Measurements from ENCODE around the gene USP3. TPM values are rescaled to one million over a fixed set of nuclear protein-coding genes. Genes with fewer than 3 reads are reported as not detected.
A peak's percentile ranks its signal among the peaks of the same experiment; 100 is the strongest.

USP3 gene
- total and polyA plus RNA-seq, 9 of the 15 experiments (the other 6 are each of a cell fraction or from before 2014, with no cell fraction given), result 17.3 to 54.3 (median 34.8) TPM

DNA sequence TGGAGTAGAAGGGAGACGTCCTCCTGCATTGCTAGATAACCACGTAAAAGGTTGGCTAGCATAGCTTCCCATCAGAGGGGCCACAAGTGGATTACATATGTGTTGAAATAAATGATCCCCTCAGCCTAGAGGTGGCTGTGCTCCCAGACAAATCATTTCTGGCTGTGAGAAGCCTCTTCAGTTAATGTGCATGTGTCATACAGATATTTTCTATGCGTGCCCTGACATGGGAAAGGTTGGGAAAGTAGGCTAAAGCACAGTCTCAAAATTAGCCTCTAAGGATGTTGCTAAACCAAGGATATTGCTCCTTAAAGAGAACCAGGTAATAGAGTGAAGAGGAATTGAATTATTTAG, 17.8 kb downstream of the USP3 start:
- in situ Hi-C loops (cut with MboI) (no loop called here), intact Hi-C loops (cut with micrococcal nuclease) (no loop called here)
- H3K9me1 ChIP-seq (ENCODE audit: control insufficient read depth, insufficient read depth, low read length), result peaks cover 3% of the 10 kb centered on the region
- ChIA-PET CTCF (ENCODE audit: low intra/inter-chr PET ratio) (no interaction called here), POLR2A (interaction anchor here (0.6 to 5.9 kb wide), 6 partner anchors 8 to 115 kb away, joined by 3 to 51 read pairs (median 5); partner anchors contain the start of gene USP3)
- peaks cover 16% of the 10 kb centered on the region; the same call in 1 of the 2 replicates for H4K20me1 ChIP-seq (replicated peaks; ENCODE audit: control insufficient read depth, insufficient read depth, low read length)
- H3K9ac ChIP-seq (ENCODE audit: insufficient read depth in 1 of 2, low read depth in 2 of 2, low read length in 2 of 2), result peak overlapping the region; percentile 5 to 53; a peak in 2 of 4 replicates
- H3K27ac ChIP-seq (ENCODE audit: extremely low read depth, low read depth, low read length), result peak overlapping the region; percentile 46; the same call in 2 of the 3 replicates
- H3K79me2 ChIP-seq (ENCODE audit: control insufficient read depth, insufficient read depth, low read length), result peaks cover 99% of the 10 kb centered on the region
- 14% methylated on average over 3 of the region's 3 CpGs for WGBS (ENCODE audit: insufficient coverage, low coverage, missing lambda C conversion rate)
- peak; percentile 39; the same call in 1 of the 2 replicates for TF ChIP-seq E2F5 (CRISPR knock-in tag; IDR thresholded peaks at IDR 0.05)
- no peak for TF ChIP-seq TBP (optimal IDR thresholded peaks at IDR 0.05; ENCODE audit: low read depth, low read length)
- no peak for TF ChIP-seq ETS2 (tag; IDR thresholded peaks at IDR 0.05; ENCODE audit: borderline replicate concordance, poor library complexity, severe bottlenecking)
- no peaks in the 10 kb centered on the region for H3K36me3 ChIP-seq (ENCODE audit: control insufficient read depth, insufficient read depth, low read length)
- H3K4me3 ChIP-seq, result no peak overlapping the region
- FAIRE-seq (peak; percentile 11), ATAC-seq (peak; percentile 30), DNase-seq (ENCODE audit: extremely low read depth in 1 of 4, low spot score in 3 of 4) (no peak)
- peak overlapping the region; percentile 52 for H3K4me2 ChIP-seq (ENCODE audit: insufficient read depth, low read length)
- BruUV-seq (replicated peaks), result no TSS peak
- H3K4me1 ChIP-seq (replicated peaks in 1 of 2; ENCODE audit: control insufficient read depth in 2 of 2, insufficient read depth in 2 of 2, low read length in 2 of 2), result peaks cover 16 to 50% of the 10 kb centered on the region in 2 experiments; a peak in 4 of 5 replicates
- H3K9me3 ChIP-seq (replicated peaks; ENCODE audit: control insufficient read depth, insufficient read depth, low read depth, low read length), result no peaks in the 10 kb centered on the region
- no peak overlapping the region for H2AFZ ChIP-seq (ENCODE audit: low read depth, low read length)
- H3K27me3 ChIP-seq (ENCODE audit: control insufficient read depth in 2 of 2, insufficient read depth in 2 of 2, low read length in 2 of 2), result no peaks in the 10 kb centered on the region

Measured in K562 (cell line).